Activated B cell treated with CpG ODN at 0.5 μM for 24 hours (primary cell): ENCODE results near the gene GLOD4. TPM values are rescaled to one million over a fixed set of nuclear protein-coding genes. Genes with fewer than 3 reads are reported as not detected.

Experiments
- ATAC-seq: fragments of 200-7000 bp; cut with Tn5 transposase; one replicate; pipeline ENCODE4 v1.10.0; 2021; ENCODE audit warnings: low read depth, mild to moderate bottlenecking, moderate library complexity
- CTCF ChIA-PET: fragments of 350-600 bp; sonication (Branson Sonifier 250); formaldehyde crosslinking; loops from one replicate; lab custom pipeline; 2021; ENCODE audit warnings: antibody characterized with exemption; lab: Charles Lee
- POLR2A ChIA-PET: fragments of 350-600 bp; sonication (Branson Sonifier 250); formaldehyde crosslinking; loops from one replicate; lab custom pipeline; 2021; ENCODE audit warnings: antibody characterized with exemption; lab: Charles Lee
- DNase-seq: peaks from one replicate; pipeline ENCODE4 v3.0.0; 2022
- H3K27ac Mint-ChIP-seq: one replicate; pipeline ENCODE4 v1.8.0; 2020; ENCODE audit warnings: mixed read lengths
- H3K27me3 Mint-ChIP-seq: one replicate; pipeline ENCODE4 v1.8.0; 2021; ENCODE audit warnings: mixed read lengths
- H3K36me3 Mint-ChIP-seq: one replicate; pipeline ENCODE4 v1.8.0; 2021; ENCODE audit warnings: low read depth, mixed read lengths
- H3K4me1 Mint-ChIP-seq: one replicate; pipeline ENCODE4 v1.8.0; 2021; ENCODE audit warnings: mixed read lengths
- H3K4me3 Mint-ChIP-seq: one replicate; pipeline ENCODE4 v1.8.0; 2020; ENCODE audit warnings: mild to moderate bottlenecking, mixed read lengths
- H3K9me3 Mint-ChIP-seq: one replicate; pipeline ENCODE4 v1.8.0; 2020; ENCODE audit warnings: mixed read lengths
- CTCF ChIP-seq: fragments of 200-600 bp; IDR thresholded peaks from one replicate; pipeline ENCODE4 v1.8.0; 2022; ENCODE audit warnings: antibody characterized with exemption, mild to moderate bottlenecking
- intact Hi-C: fragments of 100-400 bp; cut with micrococcal nuclease; formaldehyde crosslinking; loops from one replicate; pipeline ENCODE4 v1.15.1; 2024
- total RNA-seq: library from RNA; stranded (reverse); gene quantifications from 2 replicates; pipeline ENCODE4 v1.2.3, GENCODE V29; 2022

The GLOD4 gene
- total RNA-seq, 1 donor from 2014 or later, result 51.4 TPM

- POLR2A ChIA-PET, result interaction anchor here (1.2 kb wide), 1 partner anchor 17 kb away, joined by 4 read pairs; the partner anchor contains the start of gene VPS53
- H3K9me3 Mint-ChIP-seq, result no peaks in the 10 kb centered on the region
- intact Hi-C loops, result loop anchor here (1.0 to 2.0 kb wide), 3 partner anchors 9 to 21 kb away; partner anchors contain the start of genes GEMIN4 and VPS53
- no peak overlapping the region for H3K27ac Mint-ChIP-seq
- H3K4me3 Mint-ChIP-seq, result peak overlapping the region; percentile 76
- peaks cover 6% of the 10 kb centered on the region for H3K4me1 Mint-ChIP-seq
- no peaks in the 10 kb centered on the region for H3K27me3 Mint-ChIP-seq
- DNase-seq (no peak), ATAC-seq (peak; percentile 6)
- TF ChIP-seq CTCF, result no peak
- H3K36me3 Mint-ChIP-seq, result no peaks in the 10 kb centered on the region
- CTCF ChIA-PET, result no interaction called here
Observed at GRCh38 chr17:731644-732066, 50.4 kb downstream of the GLOD4 start.

- no peaks in the 10 kb centered on the region for H3K9me3 Mint-ChIP-seq
- no peak for DNase-seq
- peaks cover 6% of the 10 kb centered on the region for H3K4me1 Mint-ChIP-seq
- H3K27me3 Mint-ChIP-seq, result no peaks in the 10 kb centered on the region
- POLR2A ChIA-PET, result interaction anchor here (0.5 kb wide), 1 partner anchor 14 kb away, joined by 4 read pairs; no protein-coding TSS in a partner anchor
- ATAC-seq, result no peak
- H3K4me3 Mint-ChIP-seq, result no peak overlapping the region
- no peaks in the 10 kb centered on the region for H3K36me3 Mint-ChIP-seq
- no peak overlapping the region for H3K27ac Mint-ChIP-seq
- CTCF ChIA-PET, result no interaction called here
- TF ChIP-seq CTCF, result no peak
- intact Hi-C loops, result no loop called here
Observed at GRCh38 chr17:728911-729310, 53.2 kb downstream of the GLOD4 start.

GRCh38 chr17:726271-726919 lies 55.7 kb downstream of the GLOD4 start:
- Mint-ChIP-seq H3K27ac (no peak overlapping the region), H3K36me3 (no peaks in the 10 kb centered on the region), H3K4me1 (no peaks in the 10 kb centered on the region), H3K27me3 (no peaks in the 10 kb centered on the region), H3K9me3 (no peaks in the 10 kb centered on the region), H3K4me3 (no peak overlapping the region)
- DNase-seq (no peak), ATAC-seq (no peak)
- no peak for TF ChIP-seq CTCF
- ChIA-PET CTCF (no interaction called here), POLR2A (no interaction called here)
- intact Hi-C loops, result no loop called here

- ATAC-seq (no peak), DNase-seq (no peak)
- TF ChIP-seq CTCF, result no peak
- Mint-ChIP-seq H3K27ac (no peak overlapping the region), H3K4me1 (no peaks in the 10 kb centered on the region), H3K9me3 (no peaks in the 10 kb centered on the region), H3K36me3 (no peaks in the 10 kb centered on the region), H3K27me3 (no peaks in the 10 kb centered on the region), H3K4me3 (no peak overlapping the region)
- intact Hi-C loops, result no loop called here
- ChIA-PET CTCF (no interaction called here), POLR2A (no interaction called here)
Observed at GRCh38 chr17:725746-726145, 56.3 kb downstream of the GLOD4 start.

GRCh38 chr17:725084-725483 lies 57.0 kb downstream of the GLOD4 start:
- no peak overlapping the region for H3K4me3 Mint-ChIP-seq
- H3K4me1 Mint-ChIP-seq, result no peaks in the 10 kb centered on the region
- ChIA-PET CTCF (no interaction called here), POLR2A (no interaction called here)
- DNase-seq, result no peak
- no peaks in the 10 kb centered on the region for H3K9me3 Mint-ChIP-seq
- no peaks in the 10 kb centered on the region for H3K27me3 Mint-ChIP-seq
- H3K36me3 Mint-ChIP-seq, result no peaks in the 10 kb centered on the region
- TF ChIP-seq CTCF, result no peak
- intact Hi-C loops, result no loop called here
- no peak overlapping the region for H3K27ac Mint-ChIP-seq
- ATAC-seq, result no peak
